Neuron (in vitro differentiated cells): ENCODE results near the gene GFOD1.

ENCODE experiments used
- H2AFZ ChIP-seq: one replicate; pipeline ENCODE4 v1.6.1; 2013; ENCODE audit warnings: low read depth, mild to moderate bottlenecking, inconsistent platforms, low read length, moderate library complexity
- H3K27me3 ChIP-seq: one replicate; pipeline ENCODE4 v1.6.1; 2013; ENCODE audit warnings: low read length; ENCODE audit not compliant: insufficient read depth
- H3K36me3 ChIP-seq: one replicate; pipeline ENCODE4 v1.6.1; 2013; ENCODE audit warnings: low read length; ENCODE audit not compliant: insufficient read depth
- H3K4me1 ChIP-seq: one replicate; pipeline ENCODE4 v1.6.1; 2013; ENCODE audit warnings: low read length; ENCODE audit not compliant: insufficient read depth
- H3K4me3 ChIP-seq: 2 replicates; pipeline ENCODE4 v1.5.1; 2013; ENCODE audit warnings: mild to moderate bottlenecking, low read length, moderate library complexity
- H3K9me3 ChIP-seq: one replicate; pipeline ENCODE4 v1.6.1; 2013; ENCODE audit warnings: low read length

The GFOD1 gene

GRCh38 chr6:13383328-13384163 lies 103.9 kb downstream of the GFOD1 start:
- H3K9me3 ChIP-seq = no peaks in the 10 kb centered on the region

GRCh38 chr6:13380761-13381160 lies 106.6 kb downstream of the GFOD1 start:
- no peak overlapping the region for H2AFZ ChIP-seq
- H3K4me3 ChIP-seq = no peak overlapping the region
- H3K27me3 ChIP-seq = no peaks in the 10 kb centered on the region
- H3K4me1 ChIP-seq = peaks cover 9% of the 10 kb centered on the region
- no peaks in the 10 kb centered on the region for H3K9me3 ChIP-seq
- H3K36me3 ChIP-seq = no peaks in the 10 kb centered on the region

More at GRCh38 chr6:13383328-13384163, 103.9 kb downstream of the GFOD1 start:
- Histone ChIP-seq H2AFZ (no peak overlapping the region), H3K27me3 (no peaks in the 10 kb centered on the region), H3K4me1 (peaks cover 9% of the 10 kb centered on the region), H3K4me3 (no peak overlapping the region), H3K36me3 (no peaks in the 10 kb centered on the region)

- H3K9me3 ChIP-seq = no peaks in the 10 kb centered on the region
- no peaks in the 10 kb centered on the region for H3K27me3 ChIP-seq
- H3K36me3 ChIP-seq = no peaks in the 10 kb centered on the region
- H2AFZ ChIP-seq = no peak overlapping the region
- H3K4me1 ChIP-seq = no peaks in the 10 kb centered on the region
- no peak overlapping the region for H3K4me3 ChIP-seq
Observed at GRCh38 chr6:13378669-13379590, 108.5 kb downstream of the GFOD1 start.

GRCh38 chr6:13377054-13377758 lies 110.2 kb downstream of the GFOD1 start:
- H3K9me3 ChIP-seq = no peaks in the 10 kb centered on the region
- H3K27me3 ChIP-seq = no peaks in the 10 kb centered on the region
- no peak overlapping the region for H3K4me3 ChIP-seq
- no peaks in the 10 kb centered on the region for H3K36me3 ChIP-seq
- no peak overlapping the region for H2AFZ ChIP-seq
- H3K4me1 ChIP-seq = no peaks in the 10 kb centered on the region

- Histone ChIP-seq H3K4me1 (peaks cover 7% of the 10 kb centered on the region), H3K36me3 (no peaks in the 10 kb centered on the region), H2AFZ (no peak overlapping the region), H3K9me3 (no peaks in the 10 kb centered on the region), H3K27me3 (no peaks in the 10 kb centered on the region), H3K4me3 (no peak overlapping the region)
Observed at GRCh38 chr6:13375360-13375878, 112.0 kb downstream of the GFOD1 start.

GRCh38 chr6:13373919-13374318 lies 113.5 kb downstream of the GFOD1 start:
- no peaks in the 10 kb centered on the region for H3K9me3 ChIP-seq
- no peaks in the 10 kb centered on the region for H3K36me3 ChIP-seq
- H2AFZ ChIP-seq = no peak overlapping the region
- H3K4me1 ChIP-seq = peaks cover 7% of the 10 kb centered on the region
- no peak overlapping the region for H3K4me3 ChIP-seq
- H3K27me3 ChIP-seq = no peaks in the 10 kb centered on the region

GRCh38 chr6:13373488-13373886 lies 113.9 kb downstream of the GFOD1 start:
- Histone ChIP-seq H3K4me3 (no peak overlapping the region), H3K27me3 (no peaks in the 10 kb centered on the region), H3K9me3 (no peaks in the 10 kb centered on the region), H2AFZ (no peak overlapping the region), H3K36me3 (no peaks in the 10 kb centered on the region), H3K4me1 (peaks cover 7% of the 10 kb centered on the region)

- peaks cover 12% of the 10 kb centered on the region for H3K4me1 ChIP-seq
- H2AFZ ChIP-seq = no peak overlapping the region
Observed at GRCh38 chr6:13372688-13373487, 114.5 kb downstream of the GFOD1 start.

GRCh38 chr6:13372076-13372475 lies 115.3 kb downstream of the GFOD1 start:
- Histone ChIP-seq H3K4me1 (peaks cover 20% of the 10 kb centered on the region), H3K27me3 (no peaks in the 10 kb centered on the region), H3K9me3 (no peaks in the 10 kb centered on the region), H3K4me3 (no peak overlapping the region), H3K36me3 (no peaks in the 10 kb centered on the region), H2AFZ (no peak overlapping the region)

More at GRCh38 chr6:13372688-13373487, 114.5 kb downstream of the GFOD1 start:
- H3K4me3 ChIP-seq = no peak overlapping the region
- no peaks in the 10 kb centered on the region for H3K9me3 ChIP-seq
- H3K27me3 ChIP-seq = no peaks in the 10 kb centered on the region
- no peaks in the 10 kb centered on the region for H3K36me3 ChIP-seq

- H3K4me1 ChIP-seq = peaks cover 20% of the 10 kb centered on the region
- H3K4me3 ChIP-seq = no peak overlapping the region
- H2AFZ ChIP-seq = no peak overlapping the region
- H3K9me3 ChIP-seq = no peaks in the 10 kb centered on the region
- H3K36me3 ChIP-seq = no peaks in the 10 kb centered on the region
- H3K27me3 ChIP-seq = no peaks in the 10 kb centered on the region
Observed at GRCh38 chr6:13371421-13372072, 115.9 kb downstream of the GFOD1 start.

GRCh38 chr6:13370623-13371022 lies 116.8 kb downstream of the GFOD1 start:
- Histone ChIP-seq H2AFZ (no peak overlapping the region), H3K4me3 (no peak overlapping the region), H3K36me3 (no peaks in the 10 kb centered on the region), H3K27me3 (no peaks in the 10 kb centered on the region), H3K9me3 (no peaks in the 10 kb centered on the region), H3K4me1 (peaks cover 20% of the 10 kb centered on the region)

- H3K27me3 ChIP-seq = no peaks in the 10 kb centered on the region
- H2AFZ ChIP-seq = no peak overlapping the region
- peaks cover 20% of the 10 kb centered on the region for H3K4me1 ChIP-seq
- no peak overlapping the region for H3K4me3 ChIP-seq
- no peaks in the 10 kb centered on the region for H3K9me3 ChIP-seq
- H3K36me3 ChIP-seq = no peaks in the 10 kb centered on the region
Observed at GRCh38 chr6:13369591-13369990, 117.8 kb downstream of the GFOD1 start.
